ENCODE measurements around the gene SDC4. TPM values are rescaled to one million over a fixed set of nuclear protein-coding genes. Genes with fewer than 3 reads are reported as not detected.

Gene SDC4
- total and polyA plus RNA-seq, 9 of the 15 experiments (the other 6 are each of a cell fraction or from before 2014, with no cell fraction given), result 2.1 to 10.7 (median 6.3) TPM

DNA sequence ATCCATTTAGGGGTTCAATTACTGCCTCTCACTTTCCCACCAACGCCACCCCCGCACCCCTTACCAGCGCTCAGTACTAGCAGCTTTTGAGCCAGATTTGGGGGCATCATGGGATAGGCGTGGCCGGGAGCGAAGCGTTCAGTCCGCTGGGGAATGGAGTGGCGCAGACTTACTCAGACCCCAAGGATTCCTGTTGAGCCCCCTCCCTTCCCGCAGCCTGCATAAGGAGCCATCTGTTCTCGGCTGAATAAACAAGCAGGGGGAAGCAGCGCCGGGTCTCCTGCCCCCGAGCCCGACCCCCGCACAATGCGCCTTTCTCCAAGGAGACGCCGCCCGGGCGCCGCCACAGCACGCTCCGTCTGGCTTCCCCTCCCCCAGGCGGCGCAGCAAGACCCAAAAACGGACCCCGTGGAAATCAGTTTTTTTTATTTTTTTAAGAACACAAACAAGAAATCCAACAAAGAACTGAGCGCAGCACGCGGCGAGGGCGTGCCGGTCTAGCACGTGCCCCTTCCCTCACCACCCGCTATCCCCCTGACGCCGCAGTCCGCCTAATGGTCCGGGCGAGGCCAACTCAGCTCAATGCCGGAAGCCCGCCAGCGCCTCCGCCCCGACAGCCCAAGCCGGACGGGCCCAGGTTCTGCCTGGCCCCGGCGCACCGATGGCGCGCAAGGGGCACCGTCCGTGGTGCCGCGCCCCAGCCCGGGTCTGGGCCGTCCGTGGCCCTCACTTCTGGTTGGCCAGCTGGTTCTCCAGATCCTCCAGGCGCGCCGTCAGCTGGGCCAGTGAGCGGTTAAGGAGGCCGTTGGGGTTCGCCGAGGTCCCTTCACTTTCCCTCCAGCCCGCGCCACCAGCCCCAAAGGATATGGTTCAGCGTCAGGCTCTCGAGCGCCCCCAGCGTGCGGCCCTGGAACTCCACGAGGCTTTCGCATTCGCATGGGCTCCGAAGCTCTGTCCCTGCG lies 54.9 kb downstream of the SDC4 start (continued):
- TF ChIP-seq, protein P1, sequence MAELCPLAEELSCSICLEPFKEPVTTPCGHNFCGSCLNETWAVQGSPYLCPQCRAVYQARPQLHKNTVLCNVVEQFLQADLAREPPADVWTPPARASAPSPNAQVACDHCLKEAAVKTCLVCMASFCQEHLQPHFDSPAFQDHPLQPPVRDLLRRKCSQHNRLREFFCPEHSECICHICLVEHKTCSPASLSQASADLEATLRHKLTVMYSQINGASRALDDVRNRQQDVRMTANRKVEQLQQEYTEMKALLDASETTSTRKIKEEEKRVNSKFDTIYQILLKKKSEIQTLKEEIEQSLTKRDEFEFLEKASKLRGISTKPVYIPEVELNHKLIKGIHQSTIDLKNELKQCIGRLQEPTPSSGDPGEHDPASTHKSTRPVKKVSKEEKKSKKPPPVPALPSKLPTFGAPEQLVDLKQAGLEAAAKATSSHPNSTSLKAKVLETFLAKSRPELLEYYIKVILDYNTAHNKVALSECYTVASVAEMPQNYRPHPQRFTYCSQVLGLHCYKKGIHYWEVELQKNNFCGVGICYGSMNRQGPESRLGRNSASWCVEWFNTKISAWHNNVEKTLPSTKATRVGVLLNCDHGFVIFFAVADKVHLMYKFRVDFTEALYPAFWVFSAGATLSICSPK (IDR thresholded peaks at IDR 0.05; ENCODE audit: borderline replicate concordance), result no peak
- no peak for TF ChIP-seq TRIM28 (IDR thresholded peaks at IDR 0.05)
- TF ChIP-seq ZNF253 (CRISPR knock-in tag; conservative IDR thresholded peaks at IDR 0.05), result no peak
- TF ChIP-seq GATAD2A (IDR thresholded peaks at IDR 0.05), result no peak
- TF ChIP-seq ZNF707 (CRISPR knock-in tag; conservative IDR thresholded peaks at IDR 0.05), result no peak
- TF ChIP-seq, protein P2, sequence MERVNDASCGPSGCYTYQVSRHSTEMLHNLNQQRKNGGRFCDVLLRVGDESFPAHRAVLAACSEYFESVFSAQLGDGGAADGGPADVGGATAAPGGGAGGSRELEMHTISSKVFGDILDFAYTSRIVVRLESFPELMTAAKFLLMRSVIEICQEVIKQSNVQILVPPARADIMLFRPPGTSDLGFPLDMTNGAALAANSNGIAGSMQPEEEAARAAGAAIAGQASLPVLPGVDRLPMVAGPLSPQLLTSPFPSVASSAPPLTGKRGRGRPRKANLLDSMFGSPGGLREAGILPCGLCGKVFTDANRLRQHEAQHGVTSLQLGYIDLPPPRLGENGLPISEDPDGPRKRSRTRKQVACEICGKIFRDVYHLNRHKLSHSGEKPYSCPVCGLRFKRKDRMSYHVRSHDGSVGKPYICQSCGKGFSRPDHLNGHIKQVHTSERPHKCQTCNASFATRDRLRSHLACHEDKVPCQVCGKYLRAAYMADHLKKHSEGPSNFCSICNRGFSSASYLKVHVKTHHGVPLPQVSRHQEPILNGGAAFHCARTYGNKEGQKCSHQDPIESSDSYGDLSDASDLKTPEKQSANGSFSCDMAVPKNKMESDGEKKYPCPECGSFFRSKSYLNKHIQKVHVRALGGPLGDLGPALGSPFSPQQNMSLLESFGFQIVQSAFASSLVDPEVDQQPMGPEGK (CRISPR knock-in tag; IDR thresholded peaks at IDR 0.05; ENCODE audit: borderline replicate concordance), result no peak
- TF ChIP-seq PHTF2 (CRISPR knock-in tag; IDR thresholded peaks at IDR 0.05), result no peak
- TF ChIP-seq ZNF785 (CRISPR knock-in tag; IDR thresholded peaks at IDR 0.05), result no peak
- TF ChIP-seq, protein P3, sequence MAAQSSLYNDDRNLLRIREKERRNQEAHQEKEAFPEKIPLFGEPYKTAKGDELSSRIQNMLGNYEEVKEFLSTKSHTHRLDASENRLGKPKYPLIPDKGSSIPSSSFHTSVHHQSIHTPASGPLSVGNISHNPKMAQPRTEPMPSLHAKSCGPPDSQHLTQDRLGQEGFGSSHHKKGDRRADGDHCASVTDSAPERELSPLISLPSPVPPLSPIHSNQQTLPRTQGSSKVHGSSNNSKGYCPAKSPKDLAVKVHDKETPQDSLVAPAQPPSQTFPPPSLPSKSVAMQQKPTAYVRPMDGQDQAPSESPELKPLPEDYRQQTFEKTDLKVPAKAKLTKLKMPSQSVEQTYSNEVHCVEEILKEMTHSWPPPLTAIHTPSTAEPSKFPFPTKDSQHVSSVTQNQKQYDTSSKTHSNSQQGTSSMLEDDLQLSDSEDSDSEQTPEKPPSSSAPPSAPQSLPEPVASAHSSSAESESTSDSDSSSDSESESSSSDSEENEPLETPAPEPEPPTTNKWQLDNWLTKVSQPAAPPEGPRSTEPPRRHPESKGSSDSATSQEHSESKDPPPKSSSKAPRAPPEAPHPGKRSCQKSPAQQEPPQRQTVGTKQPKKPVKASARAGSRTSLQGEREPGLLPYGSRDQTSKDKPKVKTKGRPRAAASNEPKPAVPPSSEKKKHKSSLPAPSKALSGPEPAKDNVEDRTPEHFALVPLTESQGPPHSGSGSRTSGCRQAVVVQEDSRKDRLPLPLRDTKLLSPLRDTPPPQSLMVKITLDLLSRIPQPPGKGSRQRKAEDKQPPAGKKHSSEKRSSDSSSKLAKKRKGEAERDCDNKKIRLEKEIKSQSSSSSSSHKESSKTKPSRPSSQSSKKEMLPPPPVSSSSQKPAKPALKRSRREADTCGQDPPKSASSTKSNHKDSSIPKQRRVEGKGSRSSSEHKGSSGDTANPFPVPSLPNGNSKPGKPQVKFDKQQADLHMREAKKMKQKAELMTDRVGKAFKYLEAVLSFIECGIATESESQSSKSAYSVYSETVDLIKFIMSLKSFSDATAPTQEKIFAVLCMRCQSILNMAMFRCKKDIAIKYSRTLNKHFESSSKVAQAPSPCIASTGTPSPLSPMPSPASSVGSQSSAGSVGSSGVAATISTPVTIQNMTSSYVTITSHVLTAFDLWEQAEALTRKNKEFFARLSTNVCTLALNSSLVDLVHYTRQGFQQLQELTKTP (IDR thresholded peaks at IDR 0.05; ENCODE audit: low read depth in 1 of 2, partially characterized antibody in 2 of 2), result no peak
- TF ChIP-seq HDGF (IDR thresholded peaks at IDR 0.05), result no peak
- peak; percentile 76 for TF ChIP-seq POLR2G (IDR thresholded peaks at IDR 0.05; ENCODE audit: low read depth, low read length)
- no peak for TF ChIP-seq NR2C1 (IDR thresholded peaks at IDR 0.05)
- TF ChIP-seq NR2C1 (tag; IDR thresholded peaks at IDR 0.05), result no peak
- TF ChIP-seq ZKSCAN3 (CRISPR knock-in tag; IDR thresholded peaks at IDR 0.05), result no peak
- TF ChIP-seq CHD1 (IDR thresholded peaks at IDR 0.05; ENCODE audit: low read length), result no peak
- no peak for TF ChIP-seq HDAC3 (IDR thresholded peaks at IDR 0.05; ENCODE audit: borderline replicate concordance, partially characterized antibody)
- no peak for TF ChIP-seq CBX5 (IDR thresholded peaks at IDR 0.05; ENCODE audit: borderline replicate concordance, low read depth)
- TF ChIP-seq FOXM1 (IDR thresholded peaks at IDR 0.05; ENCODE audit: low read depth), result no peak
- TF ChIP-seq FOXM1 (CRISPR knock-in tag; IDR thresholded peaks at IDR 0.05; ENCODE audit: low read depth), result no peak
- TF ChIP-seq RFX1 (IDR thresholded peaks at IDR 0.05), result no peak
- TF ChIP-seq, protein P4, sequence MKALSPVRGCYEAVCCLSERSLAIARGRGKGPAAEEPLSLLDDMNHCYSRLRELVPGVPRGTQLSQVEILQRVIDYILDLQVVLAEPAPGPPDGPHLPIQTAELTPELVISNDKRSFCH (CRISPR knock-in tag; IDR thresholded peaks at IDR 0.05), result no peak
- TF ChIP-seq, protein P4 (tag; IDR thresholded peaks at IDR 0.05), result peak; percentile 34; the same call in 1 of the 2 replicates

Measured in K562 (cell line).